Inferior parietal cortex (tissue), 1 donor: ENCODE measurements around the gene HIC2.
"Not testable (repeated sequence)": the region's sequence is repeated elsewhere in the genome, so short reads cannot be mapped to it uniquely, and the experiment has no call there.

Experiments
- DNase-seq: peaks from one replicate; pipeline ENCODE4 v3.0.0-alpha.2; 2016; ENCODE audit errors: extremely low spot score

The HIC2 gene

DNA sequence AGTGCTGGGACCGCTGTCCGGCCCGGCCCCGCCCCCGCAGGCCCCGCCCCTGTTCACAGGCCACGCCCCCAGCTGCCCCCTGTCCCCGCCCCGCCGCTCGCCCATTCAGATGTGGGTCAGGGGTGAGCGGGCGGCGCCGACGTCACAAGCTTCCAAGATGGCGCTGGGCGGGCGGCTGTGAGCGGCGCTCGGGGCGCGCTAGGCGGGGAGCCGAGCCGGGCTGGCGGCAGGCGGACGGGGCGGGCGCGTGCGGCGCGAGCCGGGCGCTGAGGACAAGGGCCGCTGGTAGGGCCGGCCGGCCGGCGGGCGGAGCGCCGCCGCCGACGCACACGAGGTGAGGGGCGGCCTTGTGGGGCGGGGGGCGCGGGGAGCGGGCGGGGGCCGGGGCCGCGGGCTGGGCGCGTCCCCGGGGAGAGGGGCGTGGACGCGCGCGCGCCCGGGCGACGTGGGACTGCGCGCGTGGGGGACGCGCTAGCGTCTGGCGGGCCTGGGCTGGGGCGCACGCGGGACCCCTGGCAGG lies at the start of gene HIC2:
HIC2 (plus strand) TSS at position 145 of the 520 bp plus-strand sequence. CDS start 25,461 bp downstream, outside the sequence.
- not testable (repeated sequence) for DNase-seq

GRCh38 chr22:21368603-21369310 lies 48.4 kb upstream of the HIC2 start:
- not testable (repeated sequence) for DNase-seq

DNA sequence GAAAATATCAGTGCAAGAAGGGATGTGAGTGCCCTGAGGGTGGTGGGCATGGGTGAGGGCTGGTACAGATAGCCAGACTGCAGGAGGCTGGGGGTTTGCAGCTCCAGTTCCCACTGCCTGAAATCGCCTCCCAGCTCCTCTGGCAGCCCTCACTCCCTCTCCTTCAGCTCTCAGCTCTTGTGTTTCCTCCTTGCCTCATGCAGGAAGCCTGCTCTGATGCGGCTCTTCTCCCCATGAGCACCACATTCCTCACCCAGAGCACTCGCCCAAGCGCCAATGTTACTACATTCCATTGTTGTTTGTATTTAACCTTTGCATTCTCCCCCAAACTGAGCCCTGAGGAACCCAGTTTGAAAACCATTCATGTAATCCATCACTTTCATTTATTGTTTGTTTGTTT lies 41.3 kb upstream of the HIC2 start:
- not testable (repeated sequence) for DNase-seq

DNA sequence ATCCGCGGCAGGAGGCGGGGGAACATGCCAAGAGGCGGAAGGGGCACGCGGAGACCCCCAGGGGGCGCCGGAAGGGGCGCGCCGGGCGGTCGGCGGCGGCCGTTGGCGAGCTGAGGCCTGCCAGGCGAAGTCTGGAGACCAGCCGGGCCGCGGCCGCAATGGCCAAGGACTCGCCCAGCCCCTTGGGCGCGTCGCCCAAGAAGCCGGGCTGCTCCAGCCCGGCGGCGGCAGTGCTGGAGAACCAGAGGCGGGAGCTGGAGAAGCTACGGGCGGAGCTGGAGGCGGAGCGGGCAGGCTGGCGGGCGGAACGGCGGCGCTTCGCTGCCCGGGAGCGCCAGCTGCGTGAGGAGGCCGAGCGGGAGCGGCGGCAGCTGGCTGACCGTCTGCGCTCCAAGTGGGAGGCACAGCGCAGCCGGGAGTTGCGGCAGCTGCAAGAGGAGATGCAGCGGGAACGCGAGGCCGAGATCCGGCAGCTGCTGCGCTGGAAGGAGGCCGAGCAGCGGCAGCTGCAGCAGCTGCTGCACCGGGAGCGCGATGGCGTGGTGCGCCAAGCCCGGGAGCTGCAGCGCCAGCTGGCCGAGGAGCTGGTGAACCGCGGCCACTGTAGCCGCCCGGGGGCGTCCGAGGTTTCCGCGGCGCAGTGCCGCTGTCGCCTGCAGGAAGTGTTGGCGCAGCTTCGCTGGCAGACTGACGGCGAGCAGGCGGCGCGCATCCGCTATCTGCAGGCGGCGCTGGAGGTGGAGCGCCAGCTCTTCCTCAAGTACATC lies 33.3 kb upstream of the HIC2 start, which contains the start of gene RIMBP3B:
RIMBP3B (plus strand) TSS at position 51 of the 767 bp plus-strand sequence; CDS start at position 159, 108 bp downstream.
- DNase-seq, result not testable (repeated sequence)

DNA sequence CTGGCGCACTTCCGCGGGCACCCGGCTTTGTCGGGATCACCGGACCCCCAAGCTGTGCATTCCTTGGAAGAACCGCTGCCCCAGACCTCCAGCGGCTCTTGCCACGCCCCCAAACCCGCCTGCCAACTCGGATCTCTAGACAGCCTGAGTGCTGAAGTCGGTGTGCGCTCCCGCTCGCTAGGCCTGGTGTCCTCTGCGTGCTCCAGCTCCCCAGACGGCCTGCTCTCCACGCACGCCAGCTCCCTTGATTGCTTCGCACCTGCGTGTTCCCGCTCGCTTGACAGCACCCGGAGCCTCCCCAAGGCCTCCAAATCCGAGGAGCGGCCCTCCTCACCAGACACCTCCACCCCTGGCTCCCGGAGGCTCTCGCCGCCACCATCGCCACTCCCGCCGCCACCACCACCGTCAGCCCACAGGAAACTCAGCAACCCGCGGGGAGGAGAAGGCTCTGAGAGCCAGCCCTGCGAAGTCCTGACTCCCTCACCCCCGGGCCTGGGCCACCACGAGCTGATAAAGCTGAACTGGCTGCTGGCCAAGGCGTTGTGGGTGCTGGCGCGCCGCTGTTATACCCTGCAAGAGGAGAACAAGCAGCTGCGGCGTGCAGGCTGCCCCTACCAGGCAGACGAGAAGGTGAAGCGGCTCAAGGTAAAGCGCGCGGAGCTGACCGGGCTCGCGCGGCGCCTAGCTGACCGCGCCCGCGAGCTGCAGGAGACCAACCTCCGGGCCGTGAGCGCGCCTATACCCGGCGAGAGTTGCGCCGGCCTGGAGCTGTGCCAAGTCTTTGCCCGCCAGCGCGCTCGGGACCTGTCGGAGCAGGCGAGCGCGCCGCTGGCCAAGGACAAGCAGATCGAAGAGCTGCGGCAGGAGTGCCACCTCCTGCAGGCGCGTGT lies 32.5 kb upstream of the HIC2 start:
- not testable (repeated sequence) for DNase-seq

GRCh38 chr22:21389480-21389879 lies 27.7 kb upstream of the HIC2 start:
- not testable (repeated sequence) for DNase-seq

- not testable (repeated sequence) for DNase-seq
Observed at GRCh38 chr22:21390013-21390412, 27.2 kb upstream of the HIC2 start.

- DNase-seq, result not testable (repeated sequence)
Observed at GRCh38 chr22:21394613-21395012, 22.6 kb upstream of the HIC2 start.

GRCh38 chr22:21401197-21401969 lies 15.8 kb upstream of the HIC2 start:
- DNase-seq, result not testable (repeated sequence)

DNA sequence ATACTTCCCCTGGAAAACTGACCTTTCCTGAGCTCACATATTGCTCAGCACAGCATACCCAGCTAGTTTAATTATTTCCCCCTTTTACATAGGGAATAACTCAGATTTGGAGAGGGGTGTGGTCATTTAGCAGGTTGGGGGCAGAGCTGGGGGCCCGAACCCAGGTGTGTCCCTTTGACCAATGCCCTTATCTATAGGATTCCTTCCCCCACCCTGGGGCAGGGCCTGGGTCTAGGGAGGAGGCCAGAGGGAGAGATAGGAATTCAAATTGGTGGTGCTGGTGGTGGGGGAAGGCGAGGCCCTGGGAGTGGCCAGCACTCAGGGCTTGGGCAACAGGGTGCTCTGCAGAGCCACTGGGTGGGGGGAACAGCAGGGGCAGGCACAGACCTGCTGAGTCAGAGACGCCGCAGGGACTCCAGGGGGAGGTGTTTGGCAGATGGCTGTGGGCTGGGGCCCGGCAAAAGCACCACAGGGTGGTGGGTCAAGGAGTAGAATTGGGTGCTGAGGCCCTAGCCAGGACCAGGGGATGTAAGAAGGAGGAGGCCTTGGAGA lies 14.3 kb upstream of the HIC2 start:
- not testable (repeated sequence) for DNase-seq

GRCh38 chr22:21407139-21407538 lies 10.0 kb upstream of the HIC2 start:
- DNase-seq, result not testable (repeated sequence)

DNA sequence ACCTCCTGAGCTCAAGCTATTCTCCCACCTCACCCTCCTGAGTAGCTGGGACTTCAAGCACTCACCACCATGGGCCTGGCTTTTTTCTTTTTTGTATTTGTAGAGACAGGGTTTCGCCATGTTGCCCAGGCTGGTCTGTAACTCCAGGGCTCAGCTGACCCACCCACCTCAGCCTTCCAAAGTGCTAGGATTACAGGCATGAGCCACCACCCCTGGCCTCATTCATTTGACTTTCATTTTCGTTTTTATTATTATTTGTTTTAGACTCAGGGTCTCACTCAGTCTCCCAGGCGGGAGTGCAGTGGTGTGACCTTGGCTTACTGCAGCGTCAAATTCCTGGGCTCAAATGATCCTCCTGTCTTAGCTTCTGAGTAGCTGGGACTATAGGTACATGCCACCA lies 9.4 kb upstream of the HIC2 start:
- not testable (repeated sequence) for DNase-seq

DNA sequence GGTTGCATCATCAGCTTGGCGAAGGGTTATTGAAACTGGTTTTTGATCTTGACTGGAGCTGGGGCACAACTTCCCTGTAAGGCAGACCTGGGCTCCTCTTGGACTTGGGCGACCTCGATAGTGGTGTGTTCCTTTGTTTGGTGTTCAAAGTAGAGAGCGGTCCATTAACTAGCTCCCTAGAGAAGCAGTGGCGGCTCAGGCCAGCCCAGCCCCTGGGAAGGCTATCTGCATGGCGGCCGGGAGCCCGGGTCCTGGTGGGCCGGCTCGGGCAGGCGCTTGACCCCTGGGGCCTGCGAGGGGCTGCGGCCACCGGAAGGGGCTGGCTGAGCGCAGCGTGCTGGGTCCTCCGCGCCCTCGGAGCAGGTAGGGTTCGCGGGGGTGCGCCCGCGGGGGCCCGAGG lies 796 bp upstream of the HIC2 start:
- DNase-seq, result not testable (repeated sequence)

DNA sequence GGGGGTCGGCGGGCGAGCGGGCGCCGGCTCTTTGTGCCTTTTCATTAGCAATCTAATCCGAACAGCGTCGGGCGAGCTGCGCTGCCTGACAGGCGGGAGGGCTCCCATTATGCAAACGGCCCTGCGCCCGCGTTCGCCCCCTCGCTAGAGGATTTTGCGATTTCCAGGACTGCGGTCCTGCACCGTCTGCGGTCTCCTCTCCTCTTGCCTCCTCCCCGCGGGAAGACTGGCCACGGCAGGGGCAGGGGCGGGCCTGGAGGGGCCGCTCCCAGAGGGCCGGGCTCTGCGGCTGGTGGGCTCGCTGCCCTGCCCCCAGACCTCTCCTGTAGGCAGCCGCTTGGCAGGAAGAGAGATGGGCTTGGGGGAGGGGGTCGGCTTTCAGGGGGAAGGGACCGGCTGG lies 682 bp downstream of the HIC2 start:
- not testable (repeated sequence) for DNase-seq

GRCh38 chr22:21418974-21419638 lies 1.9 kb downstream of the HIC2 start:
- DNase-seq, result not testable (repeated sequence)

DNA sequence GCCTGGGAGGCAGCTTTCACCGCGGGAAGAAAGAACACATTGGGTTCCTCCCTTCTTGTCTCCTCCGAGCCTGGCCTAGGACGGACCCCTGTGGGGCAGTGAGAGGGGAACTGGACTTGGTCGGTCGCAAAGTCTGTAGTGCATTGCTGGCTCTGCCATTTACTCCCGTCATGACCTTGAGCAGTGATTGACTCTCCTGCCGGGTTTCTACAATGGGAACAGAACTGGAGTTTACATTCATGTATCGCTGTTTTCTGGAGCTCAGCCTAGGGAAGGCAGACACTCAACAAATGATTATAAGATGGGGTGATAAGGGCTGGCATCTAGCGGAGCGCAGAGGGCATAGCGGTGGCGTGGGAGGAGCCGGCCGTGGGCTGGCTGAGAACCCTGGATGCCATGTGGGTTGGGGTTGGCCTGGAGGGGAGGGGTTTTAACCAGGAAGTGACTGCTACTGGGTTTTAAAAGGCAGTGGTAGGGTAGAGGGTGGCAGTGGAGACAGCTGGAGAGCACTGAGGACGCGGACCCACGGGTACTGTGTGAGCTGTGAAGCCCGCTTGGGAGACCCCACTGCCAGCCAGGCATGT lies 3.1 kb downstream of the HIC2 start:
- DNase-seq, result not testable (repeated sequence)

DNA sequence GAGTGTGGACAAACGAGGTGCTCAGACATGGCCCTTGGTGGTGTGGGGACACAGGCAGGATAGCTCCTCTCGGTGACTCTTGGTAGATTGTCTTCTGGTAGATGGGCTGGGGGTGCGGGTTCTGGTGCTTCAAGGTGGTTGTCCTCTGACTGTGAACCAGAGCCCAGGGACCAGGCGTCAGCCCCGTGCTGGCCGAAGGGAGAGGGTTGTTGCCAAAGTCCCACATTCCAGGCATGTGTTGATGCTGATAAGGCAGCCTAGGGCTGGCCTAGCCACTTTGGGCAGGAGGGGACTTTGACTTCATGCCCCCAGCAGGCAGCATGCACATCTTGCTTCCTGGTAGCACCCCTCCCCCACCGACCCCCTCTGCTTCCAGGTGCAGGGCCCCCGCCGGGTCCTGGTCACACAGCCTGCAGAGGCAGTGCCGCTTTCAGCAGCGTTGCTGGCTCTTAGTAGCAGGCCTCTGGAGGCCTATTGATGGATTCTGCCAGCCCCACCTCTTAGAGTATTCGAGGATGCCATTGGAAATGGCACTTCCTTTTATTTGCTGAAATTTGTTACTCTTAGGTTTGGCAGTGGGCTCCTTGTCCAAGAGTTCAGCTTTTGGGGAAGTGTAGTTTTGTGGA lies 7.0 kb downstream of the HIC2 start:
- not testable (repeated sequence) for DNase-seq

GRCh38 chr22:21434378-21435233 lies 17.4 kb downstream of the HIC2 start:
- DNase-seq, result not testable (repeated sequence)
